HG03354 (cell line): ENCODE measurements around the gene AGAP1.
"Not testable (repeated sequence)": the region's sequence is repeated elsewhere in the genome, so short reads cannot be mapped to it uniquely, and the experiment has no call there.

Experiments used
- ATAC-seq: cut with Tn5 transposase; IDR thresholded peaks from one replicate; pipeline ENCODE4 v1.9.1; 2021; ENCODE audit warnings: mild to moderate bottlenecking; ENCODE audit not compliant: unreplicated experiment, poor library complexity, severe bottlenecking

Gene AGAP1

GRCh38 chr2:236122236-236122635, 628.4 kb downstream of the AGAP1 start:
- no peak for ATAC-seq

- ATAC-seq, result no peak
These were observed 629.9 kb downstream of the AGAP1 start for GRCh38 chr2:236123716-236124115.

- ATAC-seq, result no peak
These were observed 630.5 kb downstream of the AGAP1 start for GRCh38 chr2:236124182-236124893.

- no peak for ATAC-seq
These were observed 631.7 kb downstream of the AGAP1 start for GRCh38 chr2:236125541-236125940.

- ATAC-seq, result no peak
These were observed 633.2 kb downstream of the AGAP1 start for GRCh38 chr2:236127010-236127409.

- no peak for ATAC-seq
These were observed 634.5 kb downstream of the AGAP1 start for GRCh38 chr2:236128321-236128720.

- no peak for ATAC-seq
These were observed 636.1 kb downstream of the AGAP1 start for GRCh38 chr2:236129935-236130334.

- no peak for ATAC-seq
These were observed 636.6 kb downstream of the AGAP1 start for GRCh38 chr2:236130349-236130998.

- ATAC-seq, result no peak
These were observed 637.3 kb downstream of the AGAP1 start for GRCh38 chr2:236131073-236131692.

GRCh38 chr2:236133410-236134012, 639.7 kb downstream of the AGAP1 start:
- no peak for ATAC-seq

GRCh38 chr2:236136538-236136937, 642.7 kb downstream of the AGAP1 start:
- no peak for ATAC-seq

- no peak for ATAC-seq
These were observed 643.2 kb downstream of the AGAP1 start for GRCh38 chr2:236137066-236137465.

- not testable (repeated sequence) for ATAC-seq
These were observed 647.8 kb downstream of the AGAP1 start for GRCh38 chr2:236141616-236142015.

- ATAC-seq, result no peak
These were observed 650.0 kb downstream of the AGAP1 start for GRCh38 chr2:236143811-236144210.

GRCh38 chr2:236146436-236146835, 652.6 kb downstream of the AGAP1 start:
- no peak for ATAC-seq

GRCh38 chr2:236155406-236155805, 661.6 kb downstream of the AGAP1 start:
- no peak for ATAC-seq

GRCh38 chr2:236156095-236156859, 662.4 kb downstream of the AGAP1 start:
- no peak for ATAC-seq

GRCh38 chr2:236156860-236157194, 663.0 kb downstream of the AGAP1 start:
- no peak for ATAC-seq

GRCh38 chr2:236157366-236157765, 663.5 kb downstream of the AGAP1 start:
- no peak for ATAC-seq
